SK-N-SH (cell line): ENCODE data around the gene SDS. TPM values are rescaled to one million over a fixed set of nuclear protein-coding genes. Genes with fewer than 3 reads are reported as not detected.

Experiments
- CTCF ChIA-PET: fragments of 300-600, 350-600 bp; formaldehyde crosslinking; extraction: SDS; loops from one replicate; lab custom pipeline; 2021; lab: Yijun Ruan, JAX
- POLR2A ChIA-PET: fragments of 350-600 bp; sonication (Branson Sonifier 250); formaldehyde crosslinking; extraction: SDS; loops from one replicate; lab custom pipeline; 2020; ENCODE audit warnings: antibody characterized with exemption, inconsistent platforms; lab: Yijun Ruan, JAX
- DNase-seq: peaks from one replicate; pipeline ENCODE4 v3.0.0; 2012
- H2AFZ ChIP-seq: fragments of 200-600 bp; sonication (generic); 2 replicates; pipeline ENCODE4 v1.8.1; 2016; ENCODE audit warnings: antibody characterized with exemption, mild to moderate bottlenecking, low read depth
- H3F3A ChIP-seq: fragments of 200-600 bp; sonication (generic); replicated peaks from 2 replicates; pipeline ENCODE3; 2016; ENCODE audit warnings: antibody characterized with exemption, mild to moderate bottlenecking; ENCODE audit not compliant: insufficient read depth
- H3K27ac ChIP-seq, 2 experiments: fragments of 200-500 bp in 1 of 2; fragments of 200-600 bp in 1 of 2; sonication (Bioruptor generic) in 1 of 2; sonication (generic), shearing (Covaris generic) in 1 of 2; 2 replicates each; pipeline versions ENCODE4 v1.5.1 to v1.6.1; 2014 to 2016; ENCODE audit warnings: low read depth in 2 of 2, inconsistent platforms in 1 of 2, low read length in 1 of 2, mild to moderate bottlenecking in 1 of 2, mixed read lengths in 1 of 2
- H3K27me3 ChIP-seq: fragments of 200-600 bp; sonication (generic), shearing (Covaris generic); 2 replicates; pipeline ENCODE4 v1.6.1; 2016; ENCODE audit warnings: mixed run types; ENCODE audit not compliant: insufficient read depth
- H3K36me3 ChIP-seq, 2 experiments: fragments of 200-500 bp in 1 of 2; fragments of 200-600 bp in 1 of 2; sonication (Bioruptor generic) in 1 of 2; sonication (generic) in 1 of 2; replicated peaks in 1 of 2; 2 replicates each; pipeline versions ENCODE3 to v1.5.1; 2014 to 2016; ENCODE audit warnings: low read length in 1 of 2, mild to moderate bottlenecking in 1 of 2; ENCODE audit not compliant: insufficient read depth in 2 of 2, control insufficient read depth in 1 of 2
- H3K4me1 ChIP-seq, 2 experiments: fragments of 200-500 bp in 1 of 2; fragments of 200-600 bp in 1 of 2; sonication (Bioruptor generic) in 1 of 2; sonication (generic), shearing (Covaris generic) in 1 of 2; 2 replicates each; pipeline versions ENCODE4 v1.5.1 to v1.6.1; 2014 to 2016; ENCODE audit warnings: low read depth in 1 of 2, low read length in 1 of 2, mixed run types in 1 of 2; ENCODE audit not compliant: insufficient read depth in 2 of 2, control insufficient read depth in 1 of 2
- H3K4me2 ChIP-seq: fragments of 200-600 bp; sonication (generic), shearing (Covaris generic); 2 replicates; pipeline ENCODE4 v1.6.1; 2017; ENCODE audit warnings: mixed run types
- H3K4me3 ChIP-seq, 2 experiments: fragments of 200-500 bp in 1 of 2; fragments of 200-600 bp in 1 of 2; sonication (Bioruptor generic) in 1 of 2; sonication (generic), shearing (Covaris generic) in 1 of 2; 2 replicates each; pipeline versions ENCODE4 v1.5.1 to v1.8.1; 2014 to 2016; ENCODE audit warnings: low read depth in 2 of 2, inconsistent platforms in 1 of 2, low read length in 1 of 2, mild to moderate bottlenecking in 1 of 2, mixed read lengths in 1 of 2, moderate library complexity in 1 of 2
- H3K79me2 ChIP-seq: fragments of 200-600 bp; sonication (generic); 2 replicates; pipeline ENCODE4 v1.8.1; 2017; ENCODE audit warnings: mild to moderate bottlenecking; ENCODE audit not compliant: insufficient read depth
- H3K9ac ChIP-seq: fragments of 200-600 bp; sonication (generic); 2 replicates; pipeline ENCODE4 v1.6.1; 2017; ENCODE audit warnings: mixed run types
- H3K9me2 ChIP-seq: fragments of 200-600 bp; sonication (generic); 2 replicates; pipeline ENCODE4 v1.6.1; 2017; ENCODE audit warnings: mixed run types
- H3K9me3 ChIP-seq: fragments of 200-600 bp; sonication (generic); 2 replicates; pipeline ENCODE4 v1.6.1; 2017; ENCODE audit warnings: mixed run types, mild to moderate bottlenecking, moderate library complexity
- H4K20me1 ChIP-seq: fragments of 200-600 bp; sonication (generic); 2 replicates; pipeline ENCODE4 v1.6.1; 2017; ENCODE audit warnings: mild to moderate bottlenecking, mixed run types; ENCODE audit not compliant: insufficient read depth
- CHD2 ChIP-seq: fragments of 150-350 bp; IDR thresholded peaks from 2 replicates; pipeline ENCODE4 v1.6.1; 2018; ENCODE audit warnings: low read length; ENCODE audit not compliant: partially characterized antibody
- ELF1 ChIP-seq: IDR thresholded peaks from 2 replicates; pipeline ENCODE4 v1.4.0; 2012
- EZH2phosphoT487 ChIP-seq: fragments of 200-600 bp; sonication (generic); IDR thresholded peaks from 2 replicates; pipeline ENCODE4 v1.6.1; 2017; ENCODE audit warnings: low read depth, mixed run types, mild to moderate bottlenecking, antibody characterized with exemption, moderate library complexity, borderline replicate concordance
- FOSL2 ChIP-seq: IDR thresholded peaks from 2 replicates; pipeline ENCODE4 v1.4.0; 2012; ENCODE audit warnings: low read depth, mild to moderate bottlenecking, moderate library complexity, borderline replicate concordance
- FOXM1 ChIP-seq: IDR thresholded peaks from 2 replicates; pipeline ENCODE4 v1.4.0; 2012; ENCODE audit warnings: low read depth, mild to moderate bottlenecking
- GABPA ChIP-seq: IDR thresholded peaks from 2 replicates; pipeline ENCODE4 v1.4.0; 2012; ENCODE audit warnings: low read depth, mild to moderate bottlenecking
- GATA2 ChIP-seq: sonication (generic); formaldehyde crosslinking; IDR thresholded peaks from 2 replicates; pipeline ENCODE4 v1.5.0; 2020; ENCODE audit warnings: mild to moderate bottlenecking, missing genetic modification reagents
- JUND ChIP-seq: IDR thresholded peaks from 2 replicates; pipeline ENCODE4 v1.4.0; 2012
- NFIC ChIP-seq: IDR thresholded peaks from 2 replicates; pipeline ENCODE4 v1.4.0; 2012; ENCODE audit warnings: borderline replicate concordance
- RAD21 ChIP-seq: IDR thresholded peaks from 2 replicates; pipeline ENCODE4 v1.6.1; 2012; ENCODE audit warnings: mild to moderate bottlenecking, low read length
- RCOR1 ChIP-seq: fragments of 150-350 bp; IDR thresholded peaks from 2 replicates; pipeline ENCODE4 v1.6.1; 2017; ENCODE audit warnings: antibody characterized with exemption, low read length
- RFX5 ChIP-seq: IDR thresholded peaks from 2 replicates; pipeline ENCODE4 v1.6.1; 2012; ENCODE audit warnings: mild to moderate bottlenecking, improper control_type of control experiment, low read length
- SMC3 ChIP-seq: IDR thresholded peaks from 2 replicates; pipeline ENCODE4 v1.6.1; 2012; ENCODE audit warnings: low read depth, low read length, improper control_type of control experiment
- TCF12 ChIP-seq: IDR thresholded peaks from 2 replicates; pipeline ENCODE4 v1.4.0; 2012
- WGBS: methylation state at CpG from one replicate; pipeline ENCODE4 v1.1.6; 2017; ENCODE audit warnings: low lambda C conversion rate; 5-methylcytosine and 5-hydroxymethylcytosine counted together
- polyA plus RNA-seq, 3 experiments: library from polyadenylated mRNA; depleted of rRNA; stranded (reverse); fragments of >200 nt; gene quantifications; 2 replicates each; pipeline ENCODE4 v1.2.3, GENCODE V29; 2012
- TF ChIP-seq, protein P1 (sequence below): fragments of 200-600 bp; sonication (generic); IDR thresholded peaks from 2 replicates; pipeline ENCODE4 v1.6.1; 2017; ENCODE audit warnings: antibody characterized with exemption, mild to moderate bottlenecking, moderate library complexity
- TF ChIP-seq, protein P2 (sequence below): IDR thresholded peaks from 2 replicates; pipeline ENCODE4 v1.4.0; 2012; ENCODE audit warnings: low read depth, borderline replicate concordance
- TF ChIP-seq, protein P3 (sequence below): fragments of 150-350 bp; IDR thresholded peaks from 2 replicates; pipeline ENCODE4 v1.6.1; 2017; ENCODE audit warnings: antibody characterized with exemption, low read length, low read depth, borderline replicate concordance
- TF ChIP-seq, protein P4 (sequence below): IDR thresholded peaks from 2 replicates; pipeline ENCODE4 v1.6.1; 2012; ENCODE audit warnings: mild to moderate bottlenecking, low read depth, low read length, moderate library complexity
- TF ChIP-seq, protein P5 (sequence below): IDR thresholded peaks from 2 replicates; pipeline ENCODE4; 2012

SDS gene
- polyA plus RNA-seq, 1 of the 3 experiments (the other 2 are of a cell fraction): 0.08 TPM

DNA sequence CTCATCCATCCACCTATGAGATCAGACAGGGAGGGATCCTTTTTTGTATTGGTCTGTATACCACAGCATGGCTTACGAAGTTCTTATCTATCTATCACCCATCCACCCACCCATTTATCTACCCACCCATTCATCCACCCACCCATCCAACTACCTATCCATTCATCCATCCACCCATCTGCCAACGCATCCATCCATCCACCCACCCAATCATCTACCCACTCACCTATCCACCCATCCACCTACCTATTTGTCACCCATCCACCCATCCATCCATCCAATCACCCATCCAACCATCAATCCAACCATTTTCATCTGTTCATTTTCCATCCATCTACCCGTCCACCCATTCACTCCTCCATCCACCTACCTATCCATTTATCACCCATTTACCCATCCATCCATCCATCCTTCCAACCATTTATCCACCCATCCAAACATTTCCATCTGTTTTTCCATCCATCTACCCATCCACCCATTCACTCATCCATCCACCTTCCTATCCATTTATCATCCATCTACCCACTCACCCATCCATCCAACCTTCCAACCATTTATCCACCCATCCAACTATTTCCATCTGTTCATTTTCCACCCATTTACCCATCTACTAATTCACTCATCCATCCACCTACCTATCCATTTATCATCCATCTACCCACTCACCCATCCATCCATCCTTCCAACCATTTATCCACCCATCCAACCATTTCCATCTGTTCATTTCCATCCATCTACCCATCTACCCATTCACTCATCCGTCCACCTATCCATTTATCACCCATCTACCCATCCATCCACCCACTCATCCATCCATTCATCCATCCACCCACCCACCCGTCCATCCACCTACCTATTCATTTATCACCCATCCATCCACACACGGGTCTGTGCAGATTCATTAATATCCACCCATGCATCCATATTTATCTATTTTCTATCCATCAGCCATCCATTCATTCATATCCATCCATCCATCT lies 13.3 kb downstream of the SDS start:
- H4K20me1 ChIP-seq: no peaks in the 10 kb centered on the region
- no peaks in the 10 kb centered on the region for H3K79me2 ChIP-seq
- no peak overlapping the region for H3K27ac ChIP-seq
- no peaks in the 10 kb centered on the region for H3F3A ChIP-seq
- CTCF ChIA-PET: no interaction called here
- no peaks in the 10 kb centered on the region for H3K9me3 ChIP-seq
- POLR2A ChIA-PET: no interaction called here
- no peaks in the 10 kb centered on the region for H3K4me1 ChIP-seq
- no peak overlapping the region for H3K4me2 ChIP-seq
- WGBS: 93% methylated on average over 6 of the region's 6 CpGs
- H3K27me3 ChIP-seq: no peaks in the 10 kb centered on the region
- TF ChIP-seq, protein P1, sequence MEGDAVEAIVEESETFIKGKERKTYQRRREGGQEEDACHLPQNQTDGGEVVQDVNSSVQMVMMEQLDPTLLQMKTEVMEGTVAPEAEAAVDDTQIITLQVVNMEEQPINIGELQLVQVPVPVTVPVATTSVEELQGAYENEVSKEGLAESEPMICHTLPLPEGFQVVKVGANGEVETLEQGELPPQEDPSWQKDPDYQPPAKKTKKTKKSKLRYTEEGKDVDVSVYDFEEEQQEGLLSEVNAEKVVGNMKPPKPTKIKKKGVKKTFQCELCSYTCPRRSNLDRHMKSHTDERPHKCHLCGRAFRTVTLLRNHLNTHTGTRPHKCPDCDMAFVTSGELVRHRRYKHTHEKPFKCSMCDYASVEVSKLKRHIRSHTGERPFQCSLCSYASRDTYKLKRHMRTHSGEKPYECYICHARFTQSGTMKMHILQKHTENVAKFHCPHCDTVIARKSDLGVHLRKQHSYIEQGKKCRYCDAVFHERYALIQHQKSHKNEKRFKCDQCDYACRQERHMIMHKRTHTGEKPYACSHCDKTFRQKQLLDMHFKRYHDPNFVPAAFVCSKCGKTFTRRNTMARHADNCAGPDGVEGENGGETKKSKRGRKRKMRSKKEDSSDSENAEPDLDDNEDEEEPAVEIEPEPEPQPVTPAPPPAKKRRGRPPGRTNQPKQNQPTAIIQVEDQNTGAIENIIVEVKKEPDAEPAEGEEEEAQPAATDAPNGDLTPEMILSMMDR: no peak
- TF ChIP-seq FOXM1: no peak
- TF ChIP-seq SMC3: no peak
- no peak for TF ChIP-seq FOSL2
- no peak for TF ChIP-seq JUND
- TF ChIP-seq, protein P2, sequence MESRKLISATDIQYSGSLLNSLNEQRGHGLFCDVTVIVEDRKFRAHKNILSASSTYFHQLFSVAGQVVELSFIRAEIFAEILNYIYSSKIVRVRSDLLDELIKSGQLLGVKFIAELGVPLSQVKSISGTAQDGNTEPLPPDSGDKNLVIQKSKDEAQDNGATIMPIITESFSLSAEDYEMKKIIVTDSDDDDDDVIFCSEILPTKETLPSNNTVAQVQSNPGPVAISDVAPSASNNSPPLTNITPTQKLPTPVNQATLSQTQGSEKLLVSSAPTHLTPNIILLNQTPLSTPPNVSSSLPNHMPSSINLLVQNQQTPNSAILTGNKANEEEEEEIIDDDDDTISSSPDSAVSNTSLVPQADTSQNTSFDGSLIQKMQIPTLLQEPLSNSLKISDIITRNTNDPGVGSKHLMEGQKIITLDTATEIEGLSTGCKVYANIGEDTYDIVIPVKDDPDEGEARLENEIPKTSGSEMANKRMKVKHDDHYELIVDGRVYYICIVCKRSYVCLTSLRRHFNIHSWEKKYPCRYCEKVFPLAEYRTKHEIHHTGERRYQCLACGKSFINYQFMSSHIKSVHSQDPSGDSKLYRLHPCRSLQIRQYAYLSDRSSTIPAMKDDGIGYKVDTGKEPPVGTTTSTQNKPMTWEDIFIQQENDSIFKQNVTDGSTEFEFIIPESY: no peak
- TF ChIP-seq GATA2: no peak
- TF ChIP-seq RFX5: no peak
- no peak for TF ChIP-seq GABPA
- TF ChIP-seq, protein P3, sequence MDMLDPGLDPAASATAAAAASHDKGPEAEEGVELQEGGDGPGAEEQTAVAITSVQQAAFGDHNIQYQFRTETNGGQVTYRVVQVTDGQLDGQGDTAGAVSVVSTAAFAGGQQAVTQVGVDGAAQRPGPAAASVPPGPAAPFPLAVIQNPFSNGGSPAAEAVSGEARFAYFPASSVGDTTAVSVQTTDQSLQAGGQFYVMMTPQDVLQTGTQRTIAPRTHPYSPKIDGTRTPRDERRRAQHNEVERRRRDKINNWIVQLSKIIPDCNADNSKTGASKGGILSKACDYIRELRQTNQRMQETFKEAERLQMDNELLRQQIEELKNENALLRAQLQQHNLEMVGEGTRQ: no peak
- no peak for TF ChIP-seq NFIC
- no peak for TF ChIP-seq TCF12
- TF ChIP-seq, protein P4, sequence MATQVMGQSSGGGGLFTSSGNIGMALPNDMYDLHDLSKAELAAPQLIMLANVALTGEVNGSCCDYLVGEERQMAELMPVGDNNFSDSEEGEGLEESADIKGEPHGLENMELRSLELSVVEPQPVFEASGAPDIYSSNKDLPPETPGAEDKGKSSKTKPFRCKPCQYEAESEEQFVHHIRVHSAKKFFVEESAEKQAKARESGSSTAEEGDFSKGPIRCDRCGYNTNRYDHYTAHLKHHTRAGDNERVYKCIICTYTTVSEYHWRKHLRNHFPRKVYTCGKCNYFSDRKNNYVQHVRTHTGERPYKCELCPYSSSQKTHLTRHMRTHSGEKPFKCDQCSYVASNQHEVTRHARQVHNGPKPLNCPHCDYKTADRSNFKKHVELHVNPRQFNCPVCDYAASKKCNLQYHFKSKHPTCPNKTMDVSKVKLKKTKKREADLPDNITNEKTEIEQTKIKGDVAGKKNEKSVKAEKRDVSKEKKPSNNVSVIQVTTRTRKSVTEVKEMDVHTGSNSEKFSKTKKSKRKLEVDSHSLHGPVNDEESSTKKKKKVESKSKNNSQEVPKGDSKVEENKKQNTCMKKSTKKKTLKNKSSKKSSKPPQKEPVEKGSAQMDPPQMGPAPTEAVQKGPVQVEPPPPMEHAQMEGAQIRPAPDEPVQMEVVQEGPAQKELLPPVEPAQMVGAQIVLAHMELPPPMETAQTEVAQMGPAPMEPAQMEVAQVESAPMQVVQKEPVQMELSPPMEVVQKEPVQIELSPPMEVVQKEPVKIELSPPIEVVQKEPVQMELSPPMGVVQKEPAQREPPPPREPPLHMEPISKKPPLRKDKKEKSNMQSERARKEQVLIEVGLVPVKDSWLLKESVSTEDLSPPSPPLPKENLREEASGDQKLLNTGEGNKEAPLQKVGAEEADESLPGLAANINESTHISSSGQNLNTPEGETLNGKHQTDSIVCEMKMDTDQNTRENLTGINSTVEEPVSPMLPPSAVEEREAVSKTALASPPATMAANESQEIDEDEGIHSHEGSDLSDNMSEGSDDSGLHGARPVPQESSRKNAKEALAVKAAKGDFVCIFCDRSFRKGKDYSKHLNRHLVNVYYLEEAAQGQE: no peak
- no peak for TF ChIP-seq ELF1
- no peak for TF ChIP-seq RCOR1
- TF ChIP-seq EZH2phosphoT487: no peak
- TF ChIP-seq, protein P5, sequence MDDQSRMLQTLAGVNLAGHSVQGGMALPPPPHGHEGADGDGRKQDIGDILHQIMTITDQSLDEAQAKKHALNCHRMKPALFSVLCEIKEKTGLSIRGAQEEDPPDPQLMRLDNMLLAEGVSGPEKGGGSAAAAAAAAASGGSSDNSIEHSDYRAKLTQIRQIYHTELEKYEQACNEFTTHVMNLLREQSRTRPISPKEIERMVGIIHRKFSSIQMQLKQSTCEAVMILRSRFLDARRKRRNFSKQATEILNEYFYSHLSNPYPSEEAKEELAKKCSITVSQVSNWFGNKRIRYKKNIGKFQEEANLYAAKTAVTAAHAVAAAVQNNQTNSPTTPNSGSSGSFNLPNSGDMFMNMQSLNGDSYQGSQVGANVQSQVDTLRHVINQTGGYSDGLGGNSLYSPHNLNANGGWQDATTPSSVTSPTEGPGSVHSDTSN: no peak
- no peak for TF ChIP-seq CHD2
- TF ChIP-seq RAD21: no peak
- peaks cover 0 to 4% of the 10 kb centered on the region in 2 experiments for H3K36me3 ChIP-seq
- no peak overlapping the region for H2AFZ ChIP-seq
- H3K4me3 ChIP-seq: no peak overlapping the region
- no peaks in the 10 kb centered on the region for H3K9me2 ChIP-seq
- DNase-seq: no peak
- H3K9ac ChIP-seq: no peak overlapping the region
